ENCODE data around the gene GAS1. TPM values are rescaled to one million over a fixed set of nuclear protein-coding genes. Genes with fewer than 3 reads are reported as not detected.

Gene GAS1
- total and polyA plus RNA-seq, 2 donors (not counting 1 experiment from before 2014, with no cell fraction given), result 0.06 to 0.39 TPM

GRCh38 chr9:86962692-86963091 is 15.4 kb upstream of the GAS1 start:
- TF ChIP-seq EZH2 (IDR thresholded peaks at IDR 0.05; ENCODE audit: borderline replicate concordance, insufficient read depth, low read depth, low read length, poor library complexity, severe bottlenecking) (no peak), CTCF (IDR thresholded peaks at IDR 0.05) (no peak)
- DNase-seq, result no peak
- Histone ChIP-seq H3K27me3 (replicated peaks in 1 of 4; ENCODE audit: control extremely low read depth in 1 of 4, control insufficient read depth in 3 of 4, insufficient read depth in 4 of 4, low read length in 3 of 4) (peaks cover 0 to 2% (median 0%) of the 10 kb centered on the region in 4 experiments), H2AFZ (ENCODE audit: insufficient read depth, low read depth, low read length, poor library complexity, severe bottlenecking) (no peak overlapping the region), H3K9ac (ENCODE audit: low read length) (no peak overlapping the region), H4K20me1 (ENCODE audit: control insufficient read depth, insufficient read depth, low read length, poor library complexity, severe bottlenecking) (no peaks in the 10 kb centered on the region), H3K36me3 (replicated peaks in 1 of 2; ENCODE audit: control extremely low read depth in 1 of 2, control insufficient read depth in 1 of 2, extremely low read depth in 1 of 2, insufficient read depth in 2 of 2, low read length in 1 of 2) (no peaks in the 10 kb centered on the region), H3K4me1 (ENCODE audit: control insufficient read depth in 2 of 2, insufficient read depth in 2 of 2, low read length in 2 of 2) (no peaks in the 10 kb centered on the region), H3K79me2 (ENCODE audit: control insufficient read depth, insufficient read depth, low read length) (no peaks in the 10 kb centered on the region), H3K27ac (ENCODE audit: low read length in 2 of 2) (no peak overlapping the region), H3K4me2 (replicated peaks; ENCODE audit: low read depth, low read length, poor library complexity, severe bottlenecking) (no peak overlapping the region), H3K9me3 (ENCODE audit: control extremely low read depth in 1 of 3, control insufficient read depth in 2 of 3, insufficient read depth in 1 of 3, low read length in 2 of 3) (no peaks in the 10 kb centered on the region), H3K4me3 (ENCODE audit: control extremely low read depth in 1 of 5, extremely low read depth in 1 of 5, insufficient read depth in 1 of 5, low read depth in 2 of 5, low read length in 4 of 5) (no peak overlapping the region)
- CTCF ChIA-PET, result no interaction called here
- Mint-ChIP-seq H3K9me3 (ENCODE audit: insufficient read depth) (no peaks in the 10 kb centered on the region), H3K4me3 (no peak overlapping the region), H3K27ac (no peak overlapping the region), H3K4me1 (no peaks in the 10 kb centered on the region), H3K27me3 (peaks cover 12% of the 10 kb centered on the region)
- WGBS (ENCODE audit: insufficient coverage), result 91% methylated on average over 9 of the region's 9 CpGs
- POLR2A ChIA-PET, result no interaction called here
- intact Hi-C loops (cut with micrococcal nuclease), result no loop called here
- ATAC-seq (ENCODE audit: low read depth), result no peak

- H3K4me1 Mint-ChIP-seq, result no peaks in the 10 kb centered on the region
- Histone ChIP-seq H3K27ac (ENCODE audit: low read length in 2 of 2) (no peak overlapping the region), H3K4me3 (ENCODE audit: control extremely low read depth in 1 of 5, extremely low read depth in 1 of 5, insufficient read depth in 1 of 5, low read depth in 2 of 5, low read length in 4 of 5) (no peak overlapping the region), H3K27me3 (replicated peaks in 1 of 4; ENCODE audit: control extremely low read depth in 1 of 4, control insufficient read depth in 3 of 4, insufficient read depth in 4 of 4, low read length in 3 of 4) (peaks cover 0 to 2% (median 0%) of the 10 kb centered on the region in 4 experiments), H4K20me1 (ENCODE audit: control insufficient read depth, insufficient read depth, low read length, poor library complexity, severe bottlenecking) (no peaks in the 10 kb centered on the region), H2AFZ (ENCODE audit: insufficient read depth, low read depth, low read length, poor library complexity, severe bottlenecking) (no peak overlapping the region), H3K9me3 (ENCODE audit: control extremely low read depth in 1 of 3, control insufficient read depth in 2 of 3, insufficient read depth in 1 of 3, low read length in 2 of 3) (no peaks in the 10 kb centered on the region), H3K4me2 (replicated peaks; ENCODE audit: low read depth, low read length, poor library complexity, severe bottlenecking) (no peak overlapping the region), H3K4me1 (ENCODE audit: control insufficient read depth in 2 of 2, insufficient read depth in 2 of 2, low read length in 2 of 2) (no peaks in the 10 kb centered on the region), H3K9ac (ENCODE audit: low read length) (no peak overlapping the region), H3K36me3 (replicated peaks in 1 of 2; ENCODE audit: control extremely low read depth in 1 of 2, control insufficient read depth in 1 of 2, extremely low read depth in 1 of 2, insufficient read depth in 2 of 2, low read length in 1 of 2) (no peaks in the 10 kb centered on the region), H3K79me2 (ENCODE audit: control insufficient read depth, insufficient read depth, low read length) (no peaks in the 10 kb centered on the region)
- intact Hi-C loops (cut with micrococcal nuclease), result no loop called here
- no peak overlapping the region for H3K27ac Mint-ChIP-seq
- TF ChIP-seq CTCF (IDR thresholded peaks at IDR 0.05) (no peak), EZH2 (IDR thresholded peaks at IDR 0.05; ENCODE audit: borderline replicate concordance, insufficient read depth, low read depth, low read length, poor library complexity, severe bottlenecking) (no peak)
- CTCF ChIA-PET, result no interaction called here
- 63% methylated on average over 5 of the region's 6 CpGs for WGBS (ENCODE audit: insufficient coverage)
- no peak overlapping the region for H3K4me3 Mint-ChIP-seq
- H3K27me3 Mint-ChIP-seq, result peaks cover 12% of the 10 kb centered on the region
- ATAC-seq (ENCODE audit: low read depth) (no peak), DNase-seq (no peak)
- no peaks in the 10 kb centered on the region for H3K9me3 Mint-ChIP-seq (ENCODE audit: insufficient read depth)
- POLR2A ChIA-PET, result no interaction called here
These were observed 13.6 kb upstream of the GAS1 start for GRCh38 chr9:86960938-86961337.

All from B cell (primary cell).